ENCODE data around the gene PLCB1.
"Not testable (repeated sequence)": the region's sequence is repeated elsewhere in the genome, so short reads cannot be mapped to it uniquely, and the experiment has no call there.

The PLCB1 gene

DNA sequence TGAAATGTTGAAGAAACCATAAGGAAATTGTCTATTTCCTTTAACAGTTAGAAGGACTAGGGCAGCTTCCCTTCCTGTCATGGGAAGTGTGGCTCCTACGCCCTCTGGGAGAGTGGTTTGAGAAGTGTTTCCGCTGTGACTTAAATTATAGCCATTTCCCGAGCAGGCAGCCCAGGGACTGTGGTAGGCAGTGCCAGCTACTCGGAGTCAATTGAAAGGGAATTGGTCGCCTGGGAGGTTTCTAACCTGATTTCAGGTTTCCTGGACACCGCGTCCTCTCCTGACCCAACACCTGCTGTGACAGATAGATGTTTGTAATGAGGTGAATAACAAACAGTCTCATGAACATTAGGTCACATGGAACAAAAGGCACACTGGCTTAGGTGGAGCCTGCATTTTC, 680.8 kb downstream of the PLCB1 start:
- TF ChIP-seq MYC (IDR thresholded peaks at IDR 0.05; ENCODE audit: low read depth, low read length) (no peak), POLR2A (IDR thresholded peaks at IDR 0.05; ENCODE audit: extremely low read depth, insufficient read length) (no peak)
- TF ChIP-seq, protein P1, sequence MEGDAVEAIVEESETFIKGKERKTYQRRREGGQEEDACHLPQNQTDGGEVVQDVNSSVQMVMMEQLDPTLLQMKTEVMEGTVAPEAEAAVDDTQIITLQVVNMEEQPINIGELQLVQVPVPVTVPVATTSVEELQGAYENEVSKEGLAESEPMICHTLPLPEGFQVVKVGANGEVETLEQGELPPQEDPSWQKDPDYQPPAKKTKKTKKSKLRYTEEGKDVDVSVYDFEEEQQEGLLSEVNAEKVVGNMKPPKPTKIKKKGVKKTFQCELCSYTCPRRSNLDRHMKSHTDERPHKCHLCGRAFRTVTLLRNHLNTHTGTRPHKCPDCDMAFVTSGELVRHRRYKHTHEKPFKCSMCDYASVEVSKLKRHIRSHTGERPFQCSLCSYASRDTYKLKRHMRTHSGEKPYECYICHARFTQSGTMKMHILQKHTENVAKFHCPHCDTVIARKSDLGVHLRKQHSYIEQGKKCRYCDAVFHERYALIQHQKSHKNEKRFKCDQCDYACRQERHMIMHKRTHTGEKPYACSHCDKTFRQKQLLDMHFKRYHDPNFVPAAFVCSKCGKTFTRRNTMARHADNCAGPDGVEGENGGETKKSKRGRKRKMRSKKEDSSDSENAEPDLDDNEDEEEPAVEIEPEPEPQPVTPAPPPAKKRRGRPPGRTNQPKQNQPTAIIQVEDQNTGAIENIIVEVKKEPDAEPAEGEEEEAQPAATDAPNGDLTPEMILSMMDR (IDR thresholded peaks at IDR 0.05; ENCODE audit: low read depth, low read length) = no peak
- TF ChIP-seq, protein P2, sequence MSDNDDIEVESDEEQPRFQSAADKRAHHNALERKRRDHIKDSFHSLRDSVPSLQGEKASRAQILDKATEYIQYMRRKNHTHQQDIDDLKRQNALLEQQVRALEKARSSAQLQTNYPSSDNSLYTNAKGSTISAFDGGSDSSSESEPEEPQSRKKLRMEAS (IDR thresholded peaks at IDR 0.05; ENCODE audit: low read depth, low read length) = no peak
- DNase-seq (ENCODE audit: low read depth) = no peak
- no peak overlapping the region for H3K4me3 ChIP-seq (ENCODE audit: low read depth, low read length)

DNA sequence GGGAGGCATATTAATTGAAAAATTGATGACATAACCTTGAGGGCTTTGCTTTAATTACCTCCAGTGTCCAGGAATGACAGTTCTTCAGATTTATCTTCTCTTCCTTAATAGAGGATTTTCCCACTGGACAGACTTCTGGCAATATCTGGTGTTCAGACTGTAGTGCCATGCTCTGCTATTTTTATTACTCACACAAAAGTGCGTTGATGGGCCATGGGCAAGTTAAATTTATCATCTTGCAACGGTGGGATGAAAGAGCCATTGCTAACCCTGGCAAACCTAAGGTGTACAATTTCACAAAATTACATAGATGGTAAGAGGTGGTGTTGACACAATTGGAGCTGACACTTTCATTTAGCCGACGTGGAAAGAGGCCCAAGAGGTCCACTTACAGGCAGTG, 683.1 kb downstream of the PLCB1 start:
- TF ChIP-seq, protein P1 (IDR thresholded peaks at IDR 0.05; ENCODE audit: low read depth, low read length) = no peak
- TF ChIP-seq MYC (IDR thresholded peaks at IDR 0.05; ENCODE audit: low read depth, low read length) = no peak
- TF ChIP-seq POLR2A (IDR thresholded peaks at IDR 0.05; ENCODE audit: extremely low read depth, insufficient read length) = no peak
- TF ChIP-seq, protein P2 (IDR thresholded peaks at IDR 0.05; ENCODE audit: low read depth, low read length) = no peak
- H3K4me3 ChIP-seq (ENCODE audit: low read depth, low read length) = no peak overlapping the region
- no peak for DNase-seq (ENCODE audit: low read depth)

DNA sequence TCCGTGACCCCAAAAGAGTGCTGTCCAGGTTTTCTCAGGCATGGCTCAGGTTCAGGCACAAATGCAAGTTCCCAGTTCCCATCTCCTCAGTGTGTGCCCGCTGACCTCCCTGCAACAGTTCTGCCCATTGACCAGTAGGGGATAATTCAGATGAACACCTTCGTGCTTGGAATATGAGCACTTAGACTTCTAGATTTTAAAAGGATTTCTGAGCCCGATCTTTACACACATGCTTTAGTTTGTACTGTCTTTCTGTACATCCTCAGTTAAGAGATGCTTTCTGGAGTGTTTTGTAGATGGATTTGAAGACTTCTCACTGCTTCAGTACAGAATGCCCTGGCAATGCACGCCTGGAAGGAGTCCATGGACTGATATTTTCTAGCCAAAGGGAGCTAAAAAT, 697.2 kb downstream of the PLCB1 start:
- TF ChIP-seq POLR2A (IDR thresholded peaks at IDR 0.05; ENCODE audit: extremely low read depth, insufficient read length) = no peak
- TF ChIP-seq, protein P1 (IDR thresholded peaks at IDR 0.05; ENCODE audit: low read depth, low read length) = peak; percentile 19
- no peak overlapping the region for H3K4me3 ChIP-seq (ENCODE audit: low read depth, low read length)
- no peak for DNase-seq (ENCODE audit: low read depth)

DNA sequence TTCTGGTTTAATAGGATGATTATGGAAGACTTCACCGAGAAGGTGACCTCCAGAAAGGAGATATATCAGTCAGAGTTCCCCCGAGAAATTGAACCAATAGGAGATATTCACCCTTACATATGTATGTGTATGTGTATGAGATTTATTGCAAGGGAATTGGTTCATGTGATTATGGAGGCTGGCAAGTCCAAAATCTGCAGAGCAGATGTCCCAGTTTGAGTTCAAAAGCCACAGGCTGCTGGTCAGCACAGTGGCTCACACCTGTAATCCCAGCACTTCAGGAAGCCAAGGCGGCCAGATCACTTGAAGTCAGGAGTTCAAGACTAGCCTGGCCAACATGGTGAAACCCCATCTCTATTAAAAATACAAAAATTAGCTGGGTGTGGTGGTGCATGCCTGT, 702.2 kb downstream of the PLCB1 start:
- not testable (repeated sequence) for H3K4me3 ChIP-seq (ENCODE audit: low read depth, low read length); DNase-seq (ENCODE audit: low read depth)

DNA sequence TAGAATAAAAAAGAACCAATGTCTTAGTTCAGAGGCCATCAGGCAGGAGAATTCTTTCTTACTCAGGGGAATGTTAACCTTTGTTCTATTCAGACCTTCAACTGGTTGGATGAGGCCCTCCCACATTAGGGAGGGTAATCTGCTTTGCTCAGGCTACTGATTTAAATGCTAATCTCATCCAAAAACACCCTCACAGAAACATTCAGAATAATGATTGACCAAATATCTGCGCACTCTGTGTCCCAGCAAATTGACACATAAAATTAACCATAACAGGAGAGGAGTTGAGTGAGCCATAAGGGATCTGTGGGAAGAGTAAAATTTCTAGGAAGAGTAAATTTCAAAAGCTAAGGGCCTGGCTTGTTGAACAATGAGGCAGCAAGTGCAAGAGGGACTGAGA, 702.8 kb downstream of the PLCB1 start:
- DNase-seq (ENCODE audit: low read depth) = no peak
- TF ChIP-seq, protein P1 (IDR thresholded peaks at IDR 0.05; ENCODE audit: low read depth, low read length) = no peak
- TF ChIP-seq MYC (IDR thresholded peaks at IDR 0.05; ENCODE audit: low read depth, low read length) = no peak
- H3K4me3 ChIP-seq (ENCODE audit: low read depth, low read length) = no peak overlapping the region

DNA sequence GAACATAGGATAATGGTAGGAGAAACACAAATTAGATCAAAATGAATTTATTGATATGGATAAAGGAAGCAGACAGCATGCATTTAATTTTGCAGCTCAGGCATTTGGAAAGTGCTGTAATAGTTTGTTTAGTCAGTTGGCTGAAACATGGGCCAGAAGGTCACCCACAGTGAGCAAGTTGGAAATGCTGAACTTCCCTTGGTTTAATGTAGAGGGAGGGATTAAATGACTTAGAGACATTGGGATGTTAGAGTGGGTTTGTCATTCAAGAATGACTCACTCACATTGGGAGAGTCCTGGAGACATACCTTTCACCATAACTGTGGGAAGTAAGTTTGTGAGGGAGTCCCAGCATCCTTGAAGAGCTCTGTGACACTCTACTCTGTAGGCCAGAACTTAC, 705.3 kb downstream of the PLCB1 start:
- H3K4me3 ChIP-seq (ENCODE audit: low read depth, low read length) = no peak overlapping the region
- TF ChIP-seq MYC (IDR thresholded peaks at IDR 0.05; ENCODE audit: low read depth, low read length) (no peak), POLR2A (IDR thresholded peaks at IDR 0.05; ENCODE audit: extremely low read depth, insufficient read length) (no peak)
- TF ChIP-seq, protein P2 (IDR thresholded peaks at IDR 0.05; ENCODE audit: low read depth, low read length) = no peak
- TF ChIP-seq, protein P1 (IDR thresholded peaks at IDR 0.05; ENCODE audit: low read depth, low read length) = no peak
- no peak for DNase-seq (ENCODE audit: low read depth)

DNA sequence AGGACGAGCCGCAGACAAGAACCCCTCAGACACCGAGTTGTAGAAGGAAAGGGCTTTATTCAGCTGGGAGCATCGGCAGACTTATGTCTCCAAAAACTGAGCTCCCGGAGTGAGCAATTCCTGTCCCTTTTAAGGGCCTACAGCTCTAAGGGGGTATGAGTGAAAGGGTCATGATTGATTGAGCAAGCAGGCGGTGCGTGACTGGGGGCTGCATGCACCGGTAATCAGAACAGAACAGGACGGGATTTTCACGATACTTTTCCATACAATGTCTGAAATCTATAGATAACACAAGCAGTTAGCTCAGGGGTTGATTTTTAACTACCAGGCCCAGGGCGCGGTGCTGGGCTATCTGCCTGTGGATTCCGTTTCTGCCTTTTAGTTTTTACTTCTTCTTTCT, 710.5 kb downstream of the PLCB1 start:
- no peak for DNase-seq (ENCODE audit: low read depth)
- TF ChIP-seq, protein P1 (IDR thresholded peaks at IDR 0.05; ENCODE audit: low read depth, low read length) = no peak
- TF ChIP-seq POLR2A (IDR thresholded peaks at IDR 0.05; ENCODE audit: extremely low read depth, insufficient read length) (no peak), MYC (IDR thresholded peaks at IDR 0.05; ENCODE audit: low read depth, low read length) (no peak)
- TF ChIP-seq, protein P2 (IDR thresholded peaks at IDR 0.05; ENCODE audit: low read depth, low read length) = no peak
- no peak overlapping the region for H3K4me3 ChIP-seq (ENCODE audit: low read depth, low read length)
